ENCODE measurements around the gene CYP24A1. TPM values are rescaled to one million over a fixed set of nuclear protein-coding genes. Genes with fewer than 3 reads are reported as not detected.

The CYP24A1 gene
- total and polyA plus RNA-seq, 2 of the 13 experiments (the other 11 are each of a cell fraction or from before 2014, with no cell fraction given), result 9.4 to 32.7 TPM

DNA sequence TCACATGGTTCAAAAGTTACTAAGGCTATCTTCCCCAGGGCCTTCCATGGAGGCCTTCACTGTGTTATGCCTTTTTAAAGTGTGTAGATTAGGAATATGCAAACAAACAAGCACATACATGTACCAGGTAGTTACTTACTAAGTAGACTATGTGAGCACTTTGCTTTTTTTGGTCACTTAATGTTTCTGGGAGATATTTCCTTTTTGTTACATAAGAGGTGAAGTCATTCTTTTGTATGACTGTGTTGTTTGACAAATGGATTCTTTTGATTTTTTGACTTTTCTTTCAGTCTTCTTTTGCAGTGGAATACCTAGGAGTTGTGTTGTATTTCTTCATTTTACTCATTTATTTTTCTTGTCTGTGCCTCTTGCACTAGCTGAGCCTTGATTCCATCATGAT lies 63.7 kb downstream of the CYP24A1 start (continued):
- peak; percentile 44; the same call in 1 of the 2 replicates for TF ChIP-seq THRA (CRISPR knock-in tag; IDR thresholded peaks at IDR 0.05; ENCODE audit: borderline replicate concordance)
- TF ChIP-seq, protein P1, sequence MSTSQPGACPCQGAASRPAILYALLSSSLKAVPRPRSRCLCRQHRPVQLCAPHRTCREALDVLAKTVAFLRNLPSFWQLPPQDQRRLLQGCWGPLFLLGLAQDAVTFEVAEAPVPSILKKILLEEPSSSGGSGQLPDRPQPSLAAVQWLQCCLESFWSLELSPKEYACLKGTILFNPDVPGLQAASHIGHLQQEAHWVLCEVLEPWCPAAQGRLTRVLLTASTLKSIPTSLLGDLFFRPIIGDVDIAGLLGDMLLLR (CRISPR knock-in tag; IDR thresholded peaks at IDR 0.05), result no peak
- no peak for TF ChIP-seq PHF20 (CRISPR knock-in tag; IDR thresholded peaks at IDR 0.05)
- no peak for TF ChIP-seq SPEN (CRISPR knock-in tag; IDR thresholded peaks at IDR 0.05; ENCODE audit: low read depth)
- no peak for TF ChIP-seq KDM1A (CRISPR knock-in tag; IDR thresholded peaks at IDR 0.05)
- TF ChIP-seq, protein P2, sequence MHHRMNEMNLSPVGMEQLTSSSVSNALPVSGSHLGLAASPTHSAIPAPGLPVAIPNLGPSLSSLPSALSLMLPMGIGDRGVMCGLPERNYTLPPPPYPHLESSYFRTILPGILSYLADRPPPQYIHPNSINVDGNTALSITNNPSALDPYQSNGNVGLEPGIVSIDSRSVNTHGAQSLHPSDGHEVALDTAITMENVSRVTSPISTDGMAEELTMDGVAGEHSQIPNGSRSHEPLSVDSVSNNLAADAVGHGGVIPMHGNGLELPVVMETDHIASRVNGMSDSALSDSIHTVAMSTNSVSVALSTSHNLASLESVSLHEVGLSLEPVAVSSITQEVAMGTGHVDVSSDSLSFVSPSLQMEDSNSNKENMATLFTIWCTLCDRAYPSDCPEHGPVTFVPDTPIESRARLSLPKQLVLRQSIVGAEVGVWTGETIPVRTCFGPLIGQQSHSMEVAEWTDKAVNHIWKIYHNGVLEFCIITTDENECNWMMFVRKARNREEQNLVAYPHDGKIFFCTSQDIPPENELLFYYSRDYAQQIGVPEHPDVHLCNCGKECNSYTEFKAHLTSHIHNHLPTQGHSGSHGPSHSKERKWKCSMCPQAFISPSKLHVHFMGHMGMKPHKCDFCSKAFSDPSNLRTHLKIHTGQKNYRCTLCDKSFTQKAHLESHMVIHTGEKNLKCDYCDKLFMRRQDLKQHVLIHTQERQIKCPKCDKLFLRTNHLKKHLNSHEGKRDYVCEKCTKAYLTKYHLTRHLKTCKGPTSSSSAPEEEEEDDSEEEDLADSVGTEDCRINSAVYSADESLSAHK (CRISPR knock-in tag; IDR thresholded peaks at IDR 0.05; ENCODE audit: borderline replicate concordance), result no peak
- no peak for TF ChIP-seq ZNF746 (CRISPR knock-in tag; IDR thresholded peaks at IDR 0.05)
- TF ChIP-seq, protein P3, sequence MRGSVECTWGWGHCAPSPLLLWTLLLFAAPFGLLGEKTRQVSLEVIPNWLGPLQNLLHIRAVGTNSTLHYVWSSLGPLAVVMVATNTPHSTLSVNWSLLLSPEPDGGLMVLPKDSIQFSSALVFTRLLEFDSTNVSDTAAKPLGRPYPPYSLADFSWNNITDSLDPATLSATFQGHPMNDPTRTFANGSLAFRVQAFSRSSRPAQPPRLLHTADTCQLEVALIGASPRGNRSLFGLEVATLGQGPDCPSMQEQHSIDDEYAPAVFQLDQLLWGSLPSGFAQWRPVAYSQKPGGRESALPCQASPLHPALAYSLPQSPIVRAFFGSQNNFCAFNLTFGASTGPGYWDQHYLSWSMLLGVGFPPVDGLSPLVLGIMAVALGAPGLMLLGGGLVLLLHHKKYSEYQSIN (CRISPR knock-in tag; IDR thresholded peaks at IDR 0.05; ENCODE audit: borderline replicate concordance), result no peak
- TF ChIP-seq, protein P4, sequence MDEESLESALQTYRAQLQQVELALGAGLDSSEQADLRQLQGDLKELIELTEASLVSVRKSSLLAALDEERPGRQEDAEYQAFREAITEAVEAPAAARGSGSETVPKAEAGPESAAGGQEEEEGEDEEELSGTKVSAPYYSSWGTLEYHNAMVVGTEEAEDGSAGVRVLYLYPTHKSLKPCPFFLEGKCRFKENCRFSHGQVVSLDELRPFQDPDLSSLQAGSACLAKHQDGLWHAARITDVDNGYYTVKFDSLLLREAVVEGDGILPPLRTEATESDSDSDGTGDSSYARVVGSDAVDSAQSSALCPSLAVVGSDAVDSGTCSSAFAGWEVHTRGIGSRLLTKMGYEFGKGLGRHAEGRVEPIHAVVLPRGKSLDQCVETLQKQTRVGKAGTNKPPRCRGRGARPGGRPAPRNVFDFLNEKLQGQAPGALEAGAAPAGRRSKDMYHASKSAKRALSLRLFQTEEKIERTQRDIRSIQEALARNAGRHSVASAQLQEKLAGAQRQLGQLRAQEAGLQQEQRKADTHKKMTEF (CRISPR knock-in tag; IDR thresholded peaks at IDR 0.05), result 0 out of 2 replicates have a peak, but pooled peaks have one; percentile 35
- TF ChIP-seq KAT2B (IDR thresholded peaks at IDR 0.05; ENCODE audit: borderline replicate concordance, low read depth, low read length), result no peak
- TF ChIP-seq BATF2 (CRISPR knock-in tag; IDR thresholded peaks at IDR 0.05), result no peak
- no peak for TF ChIP-seq ZNF644 (CRISPR knock-in tag; IDR thresholded peaks at IDR 0.05; ENCODE audit: low read depth)
- TF ChIP-seq, protein P5, sequence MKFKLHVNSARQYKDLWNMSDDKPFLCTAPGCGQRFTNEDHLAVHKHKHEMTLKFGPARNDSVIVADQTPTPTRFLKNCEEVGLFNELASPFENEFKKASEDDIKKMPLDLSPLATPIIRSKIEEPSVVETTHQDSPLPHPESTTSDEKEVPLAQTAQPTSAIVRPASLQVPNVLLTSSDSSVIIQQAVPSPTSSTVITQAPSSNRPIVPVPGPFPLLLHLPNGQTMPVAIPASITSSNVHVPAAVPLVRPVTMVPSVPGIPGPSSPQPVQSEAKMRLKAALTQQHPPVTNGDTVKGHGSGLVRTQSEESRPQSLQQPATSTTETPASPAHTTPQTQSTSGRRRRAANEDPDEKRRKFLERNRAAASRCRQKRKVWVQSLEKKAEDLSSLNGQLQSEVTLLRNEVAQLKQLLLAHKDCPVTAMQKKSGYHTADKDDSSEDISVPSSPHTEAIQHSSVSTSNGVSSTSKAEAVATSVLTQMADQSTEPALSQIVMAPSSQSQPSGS (CRISPR knock-in tag; IDR thresholded peaks at IDR 0.05), result peak; percentile 64; the same call in 1 of the 2 replicates
- TF ChIP-seq ARID5B (CRISPR knock-in tag; IDR thresholded peaks at IDR 0.05), result peak; percentile 64
